GF-D8 (cell line): ENCODE results near the gene MED10.

Experiments used
- DNase-seq: peaks from one replicate; lab custom pipeline; 2025; lab: John Stamatoyannopoulos, UW

Gene MED10

GRCh38 chr5:6348476-6349000 lies 29.8 kb downstream of the MED10 start:
- no peak for DNase-seq

- no peak for DNase-seq
Observed at GRCh38 chr5:6347673-6348072, 30.7 kb downstream of the MED10 start.

GRCh38 chr5:6347165-6347564 lies 31.2 kb downstream of the MED10 start:
- DNase-seq: no peak

GRCh38 chr5:6344593-6344989 lies 33.8 kb downstream of the MED10 start:
- DNase-seq: no peak

GRCh38 chr5:6343951-6344592 lies 34.3 kb downstream of the MED10 start:
- no peak for DNase-seq

GRCh38 chr5:6342689-6343315 lies 35.5 kb downstream of the MED10 start:
- DNase-seq: no peak

- DNase-seq: no peak
Observed at GRCh38 chr5:6340100-6340499, 38.2 kb downstream of the MED10 start.

GRCh38 chr5:6338871-6339270 lies 39.5 kb downstream of the MED10 start:
- DNase-seq: no peak

- DNase-seq: no peak
Observed at GRCh38 chr5:6338135-6338534, 40.2 kb downstream of the MED10 start.

- DNase-seq: no peak
Observed at GRCh38 chr5:6333182-6333905, 45.0 kb downstream of the MED10 start.

GRCh38 chr5:6328173-6328572 lies 50.2 kb downstream of the MED10 start:
- no peak for DNase-seq

- no peak for DNase-seq
Observed at GRCh38 chr5:6326776-6327175, 51.6 kb downstream of the MED10 start.

- no peak for DNase-seq
Observed at GRCh38 chr5:6322163-6322713, 56.1 kb downstream of the MED10 start.
